Measurements from ENCODE around the gene GALNTL6.

Gene GALNTL6

GRCh38 chr4:171880136-171880535 lies 66.9 kb downstream of the GALNTL6 start:
- no peak for DNase-seq (ENCODE audit: low read depth in 1 of 2, low spot score in 1 of 2)

GRCh38 chr4:171889681-171890080 lies 76.5 kb downstream of the GALNTL6 start:
- no peak for DNase-seq (ENCODE audit: low read depth in 1 of 2, low spot score in 1 of 2)

GRCh38 chr4:171891038-171891437 lies 77.8 kb downstream of the GALNTL6 start:
- no peak for DNase-seq (ENCODE audit: low read depth in 1 of 2, low spot score in 1 of 2)

GRCh38 chr4:171896426-171896825 lies 83.2 kb downstream of the GALNTL6 start:
- DNase-seq (ENCODE audit: low read depth in 1 of 2, low spot score in 1 of 2) = no peak

- DNase-seq (ENCODE audit: low read depth in 1 of 2, low spot score in 1 of 2) = no peak
Observed at GRCh38 chr4:171919314-171919713, 106.1 kb downstream of the GALNTL6 start.

GRCh38 chr4:171920901-171921300 lies 107.7 kb downstream of the GALNTL6 start:
- DNase-seq (ENCODE audit: low read depth in 1 of 2, low spot score in 1 of 2) = no peak

- DNase-seq (ENCODE audit: low read depth in 1 of 2, low spot score in 1 of 2) = no peak
Observed at GRCh38 chr4:171924746-171925376, 111.7 kb downstream of the GALNTL6 start.

GRCh38 chr4:171928336-171928735 lies 115.1 kb downstream of the GALNTL6 start:
- no peak for DNase-seq (ENCODE audit: low read depth in 1 of 2, low spot score in 1 of 2)

- no peak for DNase-seq (ENCODE audit: low read depth in 1 of 2, low spot score in 1 of 2)
Observed at GRCh38 chr4:171929477-171929876, 116.3 kb downstream of the GALNTL6 start.

GRCh38 chr4:171929907-171930306 lies 116.7 kb downstream of the GALNTL6 start:
- no peak for DNase-seq (ENCODE audit: low read depth in 1 of 2, low spot score in 1 of 2)

- DNase-seq (ENCODE audit: low read depth in 1 of 2, low spot score in 1 of 2) = no peak
Observed at GRCh38 chr4:171932238-171932637, 119.0 kb downstream of the GALNTL6 start.

- DNase-seq (ENCODE audit: low read depth in 1 of 2, low spot score in 1 of 2) = no peak
Observed at GRCh38 chr4:171940656-171941055, 127.5 kb downstream of the GALNTL6 start.

- no peak for DNase-seq (ENCODE audit: low read depth in 1 of 2, low spot score in 1 of 2)
Observed at GRCh38 chr4:171947400-171947799, 134.2 kb downstream of the GALNTL6 start.

- no peak for DNase-seq (ENCODE audit: low read depth in 1 of 2, low spot score in 1 of 2)
Observed at GRCh38 chr4:171948038-171948437, 134.8 kb downstream of the GALNTL6 start.

GRCh38 chr4:171954650-171955049 lies 141.4 kb downstream of the GALNTL6 start:
- no peak for DNase-seq (ENCODE audit: low read depth in 1 of 2, low spot score in 1 of 2)

GRCh38 chr4:171956678-171957077 lies 143.5 kb downstream of the GALNTL6 start:
- DNase-seq (ENCODE audit: low read depth in 1 of 2, low spot score in 1 of 2) = no peak

GRCh38 chr4:171962110-171962509 lies 148.9 kb downstream of the GALNTL6 start:
- no peak for DNase-seq (ENCODE audit: low read depth in 1 of 2, low spot score in 1 of 2)

GRCh38 chr4:171966356-171966755 lies 153.2 kb downstream of the GALNTL6 start:
- DNase-seq (ENCODE audit: low read depth in 1 of 2, low spot score in 1 of 2) = no peak

- no peak for DNase-seq (ENCODE audit: low read depth in 1 of 2, low spot score in 1 of 2)
Observed at GRCh38 chr4:171978216-171978615, 165.0 kb downstream of the GALNTL6 start.

- DNase-seq (ENCODE audit: low read depth in 1 of 2, low spot score in 1 of 2) = no peak
Observed at GRCh38 chr4:171979461-171979860, 166.3 kb downstream of the GALNTL6 start.

- DNase-seq (ENCODE audit: low read depth in 1 of 2, low spot score in 1 of 2) = no peak
Observed at GRCh38 chr4:171981185-171981584, 168.0 kb downstream of the GALNTL6 start.

GRCh38 chr4:171983935-171984805 lies 171.0 kb downstream of the GALNTL6 start:
- no peak for DNase-seq (ENCODE audit: low read depth in 1 of 2, low spot score in 1 of 2)

GRCh38 chr4:171985129-171985528 lies 171.9 kb downstream of the GALNTL6 start:
- DNase-seq (ENCODE audit: low read depth in 1 of 2, low spot score in 1 of 2) = no peak
